Lower leg skin (tissue), 3 donors: ENCODE measurements around the gene NF1.

Experiments used
- CTCF ChIP-seq, 3 donors: fragments of 450-650 bp; IDR thresholded peaks; one replicate each; pipeline ENCODE4 v1.5.1; 2016; ENCODE audit warnings: antibody characterized with exemption in 3 of 3, mild to moderate bottlenecking in 3 of 3, moderate library complexity in 2 of 3
- POLR2A ChIP-seq, 2 donors: fragments of 450-650 bp; IDR thresholded peaks; one replicate each; pipeline ENCODE4 v1.6.1; 2016 to 2017; ENCODE audit warnings: antibody characterized with exemption in 2 of 2, mild to moderate bottlenecking in 1 of 2, moderate library complexity in 1 of 2

GRCh38 chr17:31130286-31131224 lies 35.8 kb downstream of the NF1 start:
- no peak for TF ChIP-seq CTCF (IDR thresholded peaks at IDR 0.05)
- no peak for TF ChIP-seq POLR2A (IDR thresholded peaks at IDR 0.05)
